K562 (cell line): ENCODE results near the gene TBC1D7. TPM values are rescaled to one million over a fixed set of nuclear protein-coding genes. Genes with fewer than 3 reads are reported as not detected.
A peak's percentile ranks its signal among the peaks of the same experiment; 100 is the strongest.

Experiments used
- BDP1 ChIP-seq: IDR thresholded peaks from 3 replicates; pipeline ENCODE4 v1.6.1; 2011; ENCODE audit not compliant: insufficient read length, insufficient read depth
- EP400 ChIP-seq: fragments of 450-650 bp; IDR thresholded peaks from 2 replicates; pipeline ENCODE4 v1.6.1; 2017; ENCODE audit warnings: antibody characterized with exemption, mild to moderate bottlenecking, moderate library complexity
- GTF2F1 ChIP-seq: IDR thresholded peaks from 2 replicates; pipeline ENCODE4 v1.6.1; 2011; ENCODE audit warnings: low read depth, low read length, improper control_type of control experiment
- HDGF ChIP-seq: fragments of 450-650 bp; IDR thresholded peaks from 2 replicates; pipeline ENCODE4 v1.6.1; 2016
- HOXB6 ChIP-seq: fragments of 250-450 bp; sonication (Bioruptor Pico); IDR thresholded peaks from 2 replicates; pipeline ENCODE4 v1.5.1; 2022; ENCODE audit warnings: mild to moderate bottlenecking, borderline replicate concordance
- IFI16 ChIP-seq: fragments of 250-450 bp; sonication (Bioruptor Pico); IDR thresholded peaks from 2 replicates; pipeline ENCODE4 v2.1.2; 2022; ENCODE audit warnings: mild to moderate bottlenecking, inconsistent platforms
- ILF3 ChIP-seq: fragments of 450-650 bp; IDR thresholded peaks from 2 replicates; pipeline ENCODE4 v1.6.1; 2018; ENCODE audit warnings: antibody characterized with exemption, mild to moderate bottlenecking, moderate library complexity, borderline replicate concordance
- KAT7 ChIP-seq: sonication (generic); formaldehyde crosslinking; IDR thresholded peaks from 2 replicates; pipeline ENCODE4 v1.8.0; 2022; ENCODE audit warnings: missing genetic modification reagents, mild to moderate bottlenecking, borderline replicate concordance
- LCOR ChIP-seq: sonication (generic); formaldehyde crosslinking; IDR thresholded peaks from 2 replicates; pipeline ENCODE4 v1.8.0; 2022; ENCODE audit warnings: mild to moderate bottlenecking, missing genetic modification reagents
- MCM7 ChIP-seq, 2 experiments: fragments of 450-650 bp; IDR thresholded peaks; 2 replicates each; pipeline ENCODE4 v1.6.1; 2016 to 2018
- MIER1 ChIP-seq: fragments of 450-650 bp; IDR thresholded peaks from 2 replicates; pipeline ENCODE4 v1.6.1; 2016; ENCODE audit warnings: antibody characterized with exemption, mild to moderate bottlenecking, low read depth
- NFIC ChIP-seq: fragments of 450-650 bp; IDR thresholded peaks from 2 replicates; pipeline ENCODE4 v1.6.1; 2017; ENCODE audit warnings: mild to moderate bottlenecking, inconsistent platforms
- PRMT5 ChIP-seq: sonication (generic); formaldehyde crosslinking; IDR thresholded peaks from 2 replicates; pipeline ENCODE4 v1.5.0; 2020; ENCODE audit warnings: missing genetic modification reagents
- RFX1 ChIP-seq: fragments of 450-650 bp; IDR thresholded peaks from 2 replicates; pipeline ENCODE4 v1.6.1; 2016; ENCODE audit warnings: mild to moderate bottlenecking, moderate library complexity
- SIN3A ChIP-seq, 2 experiments: fragments of 150-350 bp in 1 of 2; IDR thresholded peaks; 2 replicates each; pipeline ENCODE4 v1.6.1; 2011 to 2016; ENCODE audit warnings: borderline replicate concordance in 2 of 2, low read depth in 2 of 2, low read length in 2 of 2, mild to moderate bottlenecking in 2 of 2, moderate library complexity in 2 of 2; ENCODE audit not compliant: control insufficient read depth in 1 of 2
- SREBF2 ChIP-seq: sonication (generic); formaldehyde crosslinking; IDR thresholded peaks from 2 replicates; pipeline ENCODE4 v1.4.0; 2020; ENCODE audit warnings: mild to moderate bottlenecking, missing genetic modification reagents
- TCFL5 ChIP-seq: fragments of 250-450 bp; sonication (Bioruptor Pico); conservative IDR thresholded peaks from 2 replicates; pipeline ENCODE4 v1.6.1; 2021; ENCODE audit warnings: mild to moderate bottlenecking, moderate library complexity, matching md5 sums
- TGIF2 ChIP-seq: sonication (generic); formaldehyde crosslinking; IDR thresholded peaks from 2 replicates; pipeline ENCODE4 v1.8.1; 2022; ENCODE audit warnings: mild to moderate bottlenecking, missing genetic modification reagents, moderate library complexity
- ZNF263 ChIP-seq: sonication (generic); formaldehyde crosslinking; IDR thresholded peaks from 2 replicates; pipeline ENCODE4 v1.8.0; 2022; ENCODE audit warnings: mild to moderate bottlenecking, missing genetic modification reagents, borderline replicate concordance
- ZNF354B ChIP-seq: fragments of 250-450 bp; sonication (Bioruptor Pico); IDR thresholded peaks from 2 replicates; pipeline ENCODE4 v1.4.0; 2020
- ZNF77 ChIP-seq: fragments of 250-450 bp; sonication (Bioruptor Pico); IDR thresholded peaks from 2 replicates; pipeline ENCODE4 v1.5.0; 2020
- polyA plus RNA-seq, 8 experiments: library from polyadenylated mRNA; depleted of rRNA in 4 of 8; stranded (reverse) in 5 of 8; unstranded in 3 of 8; fragments of >200 nt; fragmentation: Nextera tagmentation in 2 of 8; fragmentation: Illumina TruSeq in 1 of 8; extraction: Ambion mirVana in 2 of 8; extraction: Trizol in 1 of 8; gene quantifications; 2 replicates each; pipeline versions ENCODE4 v1.2.1 to v1.2.3, GENCODE V29; 2011 to 2014; ENCODE audit warnings: inconsistent platforms in 1 of 8, missing spikeins in 1 of 8
- total RNA-seq, 7 experiments: library from RNA; depleted of rRNA in 6 of 7; stranded (reverse); fragments of >200 nt in 6 of 7; fragmentation: Illumina TruSeq in 2 of 7; extraction: Trizol in 2 of 7; gene quantifications; 2 replicates each; pipeline versions ENCODE4 v1.2.1 to v1.2.3, GENCODE V29; 2011 to 2021; ENCODE audit warnings: low replicate concordance in 1 of 7
- TF ChIP-seq, protein P1 (sequence below): IDR thresholded peaks from 2 replicates; pipeline ENCODE4 v1.6.1; 2011; ENCODE audit warnings: borderline replicate concordance, low read depth, mild to moderate bottlenecking, moderate library complexity, low read length; ENCODE audit not compliant: insufficient read depth, poor library complexity, severe bottlenecking
- TF ChIP-seq, protein P2 (sequence below): fragments of 450-650 bp; formaldehyde crosslinking; IDR thresholded peaks from 2 replicates; pipeline ENCODE4 v1.4.0; 2022; ENCODE audit warnings: missing genetic modification characterization
- TF ChIP-seq, protein P3 (sequence below): conservative IDR thresholded peaks from 2 replicates; pipeline ENCODE4 v1.6.1; 2011; ENCODE audit warnings: low read depth, mild to moderate bottlenecking, low read length; ENCODE audit not compliant: control insufficient read depth
- TF ChIP-seq, protein P4 (sequence below): fragments of 450-650 bp; formaldehyde crosslinking; IDR thresholded peaks from 2 replicates; pipeline ENCODE4 v1.4.0; 2020; ENCODE audit warnings: mild to moderate bottlenecking, moderate library complexity

The TBC1D7 gene
- total and polyA plus RNA-seq, 9 of the 15 experiments (the other 6 are each of a cell fraction or from before 2014, with no cell fraction given): 49.4 to 107 (median 61.1) TPM

DNA sequence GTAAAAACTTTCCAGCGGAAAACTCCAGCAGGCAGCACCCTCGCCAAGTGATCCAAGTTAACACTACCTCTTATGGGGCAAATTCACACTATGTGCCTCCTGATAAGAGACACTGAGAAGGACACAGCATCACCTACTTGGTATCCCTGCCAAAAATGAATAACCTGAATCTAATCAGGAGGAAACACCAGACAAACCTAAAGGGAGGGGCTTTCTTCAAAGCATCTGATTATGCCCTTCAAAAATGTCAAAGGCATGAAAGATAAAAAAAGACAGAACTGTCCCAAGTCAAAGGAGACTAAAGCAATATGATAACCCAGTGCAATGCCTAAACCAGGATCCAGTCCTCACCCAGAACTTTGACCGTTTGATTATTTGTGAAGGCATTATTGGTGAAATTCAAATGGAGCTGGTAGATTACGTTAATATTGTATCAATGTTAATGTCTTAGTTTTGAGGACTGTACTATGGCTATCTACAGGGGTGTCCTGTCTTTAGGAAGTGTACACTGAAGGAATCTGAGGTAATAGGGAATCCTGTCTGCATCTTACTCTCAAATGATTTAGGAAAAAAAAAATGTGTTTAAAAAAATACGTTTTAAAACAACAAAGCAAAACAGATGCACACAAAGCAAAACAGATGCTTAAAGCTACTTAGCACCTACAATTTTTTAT lies 8.3 kb downstream of the TBC1D7 start (continued):
- TF ChIP-seq, protein P1, sequence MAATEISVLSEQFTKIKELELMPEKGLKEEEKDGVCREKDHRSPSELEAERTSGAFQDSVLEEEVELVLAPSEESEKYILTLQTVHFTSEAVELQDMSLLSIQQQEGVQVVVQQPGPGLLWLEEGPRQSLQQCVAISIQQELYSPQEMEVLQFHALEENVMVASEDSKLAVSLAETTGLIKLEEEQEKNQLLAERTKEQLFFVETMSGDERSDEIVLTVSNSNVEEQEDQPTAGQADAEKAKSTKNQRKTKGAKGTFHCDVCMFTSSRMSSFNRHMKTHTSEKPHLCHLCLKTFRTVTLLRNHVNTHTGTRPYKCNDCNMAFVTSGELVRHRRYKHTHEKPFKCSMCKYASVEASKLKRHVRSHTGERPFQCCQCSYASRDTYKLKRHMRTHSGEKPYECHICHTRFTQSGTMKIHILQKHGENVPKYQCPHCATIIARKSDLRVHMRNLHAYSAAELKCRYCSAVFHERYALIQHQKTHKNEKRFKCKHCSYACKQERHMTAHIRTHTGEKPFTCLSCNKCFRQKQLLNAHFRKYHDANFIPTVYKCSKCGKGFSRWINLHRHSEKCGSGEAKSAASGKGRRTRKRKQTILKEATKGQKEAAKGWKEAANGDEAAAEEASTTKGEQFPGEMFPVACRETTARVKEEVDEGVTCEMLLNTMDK: no peak
- TF ChIP-seq SREBF2 (no peak), EP400 (peak; percentile 34; the same call in 1 of the 2 replicates), TCFL5 (CRISPR knock-in tag) (no peak), ZNF77 (CRISPR knock-in tag) (no peak), MIER1 (no peak), KAT7 (no peak), ILF3 (no peak), IFI16 (no peak), NFIC (peak; percentile 95), HDGF (no peak), GTF2F1 (no peak), RFX1 (no peak), HOXB6 (no peak), SIN3A (IDR thresholded peaks at IDR 0.05; ENCODE audit: borderline replicate concordance in 2 of 2, control insufficient read depth in 1 of 2, low read depth in 2 of 2, low read length in 2 of 2) (no peak), BDP1 (no peak), LCOR (peak; percentile 84; the same call in 1 of the 2 replicates), PRMT5 (no peak), MCM7 (IDR thresholded peaks at IDR 0.05) (no peak), ZNF354B (no peak), ZNF263 (CRISPR knock-in tag) (no peak), TGIF2 (no peak)
- TF ChIP-seq, protein P2, sequence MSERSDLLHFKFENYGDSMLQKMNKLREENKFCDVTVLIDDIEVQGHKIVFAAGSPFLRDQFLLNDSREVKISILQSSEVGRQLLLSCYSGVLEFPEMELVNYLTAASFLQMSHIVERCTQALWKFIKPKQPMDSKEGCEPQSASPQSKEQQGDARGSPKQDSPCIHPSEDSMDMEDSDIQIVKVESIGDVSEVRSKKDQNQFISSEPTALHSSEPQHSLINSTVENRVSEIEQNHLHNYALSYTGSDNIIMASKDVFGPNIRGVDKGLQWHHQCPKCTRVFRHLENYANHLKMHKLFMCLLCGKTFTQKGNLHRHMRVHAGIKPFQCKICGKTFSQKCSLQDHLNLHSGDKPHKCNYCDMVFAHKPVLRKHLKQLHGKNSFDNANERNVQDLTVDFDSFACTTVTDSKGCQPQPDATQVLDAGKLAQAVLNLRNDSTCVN: no peak
- TF ChIP-seq, protein P3, sequence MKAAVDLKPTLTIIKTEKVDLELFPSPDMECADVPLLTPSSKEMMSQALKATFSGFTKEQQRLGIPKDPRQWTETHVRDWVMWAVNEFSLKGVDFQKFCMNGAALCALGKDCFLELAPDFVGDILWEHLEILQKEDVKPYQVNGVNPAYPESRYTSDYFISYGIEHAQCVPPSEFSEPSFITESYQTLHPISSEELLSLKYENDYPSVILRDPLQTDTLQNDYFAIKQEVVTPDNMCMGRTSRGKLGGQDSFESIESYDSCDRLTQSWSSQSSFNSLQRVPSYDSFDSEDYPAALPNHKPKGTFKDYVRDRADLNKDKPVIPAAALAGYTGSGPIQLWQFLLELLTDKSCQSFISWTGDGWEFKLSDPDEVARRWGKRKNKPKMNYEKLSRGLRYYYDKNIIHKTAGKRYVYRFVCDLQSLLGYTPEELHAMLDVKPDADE: no peak
- TF ChIP-seq, protein P4, sequence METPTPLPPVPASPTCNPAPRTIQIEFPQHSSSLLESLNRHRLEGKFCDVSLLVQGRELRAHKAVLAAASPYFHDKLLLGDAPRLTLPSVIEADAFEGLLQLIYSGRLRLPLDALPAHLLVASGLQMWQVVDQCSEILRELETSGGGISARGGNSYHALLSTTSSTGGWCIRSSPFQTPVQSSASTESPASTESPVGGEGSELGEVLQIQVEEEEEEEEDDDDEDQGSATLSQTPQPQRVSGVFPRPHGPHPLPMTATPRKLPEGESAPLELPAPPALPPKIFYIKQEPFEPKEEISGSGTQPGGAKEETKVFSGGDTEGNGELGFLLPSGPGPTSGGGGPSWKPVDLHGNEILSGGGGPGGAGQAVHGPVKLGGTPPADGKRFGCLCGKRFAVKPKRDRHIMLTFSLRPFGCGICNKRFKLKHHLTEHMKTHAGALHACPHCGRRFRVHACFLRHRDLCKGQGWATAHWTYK (CRISPR knock-in tag): no peak
